KMS-11 (cell line): ENCODE results near the gene LSS.
"Not testable (repeated sequence)": the region's sequence is repeated elsewhere in the genome, so short reads cannot be mapped to it uniquely, and the experiment has no call there.

Experiments used
- H2AFZ ChIP-seq: fragments of 200-600 bp; sonication (generic); 2 replicates; pipeline ENCODE4 v1.6.1; 2016; ENCODE audit warnings: antibody characterized with exemption, mixed run types, low read depth
- H3K27ac ChIP-seq: fragments of 200-600 bp; sonication (generic); 2 replicates; pipeline ENCODE4 v1.6.1; 2016; ENCODE audit warnings: mild to moderate bottlenecking, mixed run types
- H3K27me3 ChIP-seq: fragments of 200-600 bp; sonication (generic); 2 replicates; pipeline ENCODE4 v1.6.1; 2017; ENCODE audit warnings: mild to moderate bottlenecking, low read depth, mixed run types, moderate library complexity; ENCODE audit not compliant: insufficient read depth
- H3K36me3 ChIP-seq: fragments of 200-600 bp; sonication (generic); 2 replicates; pipeline ENCODE4 v1.6.1; 2017; ENCODE audit warnings: mild to moderate bottlenecking, mixed run types; ENCODE audit not compliant: insufficient read depth
- H3K4me1 ChIP-seq: fragments of 200-600 bp; sonication (generic); 2 replicates; pipeline ENCODE4 v1.6.1; 2016; ENCODE audit warnings: mild to moderate bottlenecking, low read depth, mixed run types; ENCODE audit not compliant: poor library complexity, severe bottlenecking
- H3K4me2 ChIP-seq: fragments of 200-600 bp; sonication (generic); 2 replicates; pipeline ENCODE4 v1.7.0; 2016; ENCODE audit warnings: mild to moderate bottlenecking, mixed run types
- H3K4me3 ChIP-seq: fragments of 200-600 bp; sonication (generic); IDR thresholded peaks from 2 replicates; pipeline ENCODE4 v1.6.1; 2017; ENCODE audit warnings: low read depth, low read length, mixed read lengths; ENCODE audit not compliant: insufficient read depth
- H3K79me2 ChIP-seq: fragments of 200-600 bp; sonication (generic); 2 replicates; pipeline ENCODE4 v1.6.1; 2016; ENCODE audit warnings: low read depth, mixed run types; ENCODE audit not compliant: insufficient read depth
- H3K9ac ChIP-seq: fragments of 200-600 bp; sonication (generic); 2 replicates; pipeline ENCODE4 v1.6.1; 2016; ENCODE audit warnings: mild to moderate bottlenecking, mixed run types
- H4K20me1 ChIP-seq: fragments of 200-600 bp; sonication (generic); 2 replicates; pipeline ENCODE4 v1.6.1; 2016; ENCODE audit warnings: mild to moderate bottlenecking, mixed run types; ENCODE audit not compliant: insufficient read depth
- CTCF ChIP-seq: fragments of 200-600 bp; sonication (generic); conservative IDR thresholded peaks from 2 replicates; pipeline ENCODE4 v1.6.1; 2017; ENCODE audit warnings: low read depth, mild to moderate bottlenecking, antibody characterized with exemption, low read length, moderate library complexity, mixed read lengths

LSS gene

GRCh38 chr21:46144464-46145070, 84.0 kb downstream of the LSS start:
- Histone ChIP-seq H4K20me1 (no peaks in the 10 kb centered on the region), H2AFZ (no peak overlapping the region), H3K4me2 (no peak overlapping the region), H3K36me3 (no peaks in the 10 kb centered on the region), H3K27me3 (peaks cover 22% of the 10 kb centered on the region), H3K4me1 (peaks cover 3% of the 10 kb centered on the region), H3K27ac (no peak overlapping the region), H3K79me2 (no peaks in the 10 kb centered on the region), H3K9ac (no peak overlapping the region), H3K4me3 (no peak overlapping the region)
- TF ChIP-seq CTCF, result no peak

DNA sequence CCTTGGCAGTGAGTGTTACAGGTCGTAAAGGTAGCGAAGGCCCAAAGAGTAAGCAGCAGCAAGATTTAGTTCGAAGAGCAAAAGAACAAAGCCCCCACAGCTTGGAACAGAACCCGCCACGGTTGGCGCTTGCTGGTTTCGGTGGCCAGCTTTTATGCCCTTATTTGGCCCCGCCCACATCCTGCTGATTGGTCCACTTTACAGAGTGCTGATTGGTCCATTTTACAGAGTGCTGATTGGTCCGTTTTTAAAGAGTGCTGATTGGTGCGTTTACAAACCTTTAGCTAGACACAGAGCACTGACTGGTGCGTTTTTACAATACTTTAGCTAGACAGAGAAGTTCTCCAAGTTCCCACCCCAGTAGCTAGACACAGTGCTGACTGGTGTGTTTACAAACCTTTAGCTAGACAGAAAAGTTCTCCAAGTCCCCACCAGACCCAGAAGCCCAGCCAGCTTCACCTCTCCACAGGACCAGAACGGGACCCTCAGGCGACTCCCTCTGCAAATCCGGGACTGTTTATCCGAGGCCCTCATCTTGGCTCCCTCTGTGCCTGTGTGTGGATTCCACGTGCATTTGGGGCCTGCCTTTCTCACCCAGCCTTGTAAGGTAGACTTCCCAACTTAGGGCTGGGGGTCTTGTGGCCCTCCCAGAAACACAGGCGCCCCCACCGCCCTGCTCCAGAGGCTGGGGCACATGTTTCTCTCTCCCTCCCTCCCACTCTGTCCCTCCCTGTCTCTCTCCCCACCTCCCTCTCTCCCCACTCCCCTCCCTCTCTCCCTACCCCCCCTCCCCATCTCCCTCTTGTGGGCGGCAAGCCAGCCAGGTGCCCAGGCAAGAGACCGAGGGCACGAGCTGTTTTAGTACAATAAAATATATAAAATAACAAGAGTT, 85.7 kb downstream of the LSS start:
- Histone ChIP-seq H3K27ac (no peak overlapping the region), H3K36me3 (no peaks in the 10 kb centered on the region), H3K4me1 (peaks cover 3% of the 10 kb centered on the region), H3K79me2 (no peaks in the 10 kb centered on the region), H3K4me2 (no peak overlapping the region), H3K4me3 (no peak overlapping the region), H3K9ac (no peak overlapping the region), H3K27me3 (peaks cover 40% of the 10 kb centered on the region), H2AFZ (no peak overlapping the region), H4K20me1 (no peaks in the 10 kb centered on the region)
- no peak for TF ChIP-seq CTCF

GRCh38 chr21:46141767-46142581, 86.6 kb downstream of the LSS start:
- no peaks in the 10 kb centered on the region for H3K79me2 ChIP-seq
- TF ChIP-seq CTCF, result no peak
- no peak overlapping the region for H3K9ac ChIP-seq
- H3K4me2 ChIP-seq, result no peak overlapping the region
- peaks cover 48% of the 10 kb centered on the region for H3K27me3 ChIP-seq
- H4K20me1 ChIP-seq, result no peaks in the 10 kb centered on the region
- H3K4me1 ChIP-seq, result peaks cover 3% of the 10 kb centered on the region
- H3K36me3 ChIP-seq, result no peaks in the 10 kb centered on the region
- H3K4me3 ChIP-seq, result no peak overlapping the region
- H3K27ac ChIP-seq, result no peak overlapping the region
- no peak overlapping the region for H2AFZ ChIP-seq

DNA sequence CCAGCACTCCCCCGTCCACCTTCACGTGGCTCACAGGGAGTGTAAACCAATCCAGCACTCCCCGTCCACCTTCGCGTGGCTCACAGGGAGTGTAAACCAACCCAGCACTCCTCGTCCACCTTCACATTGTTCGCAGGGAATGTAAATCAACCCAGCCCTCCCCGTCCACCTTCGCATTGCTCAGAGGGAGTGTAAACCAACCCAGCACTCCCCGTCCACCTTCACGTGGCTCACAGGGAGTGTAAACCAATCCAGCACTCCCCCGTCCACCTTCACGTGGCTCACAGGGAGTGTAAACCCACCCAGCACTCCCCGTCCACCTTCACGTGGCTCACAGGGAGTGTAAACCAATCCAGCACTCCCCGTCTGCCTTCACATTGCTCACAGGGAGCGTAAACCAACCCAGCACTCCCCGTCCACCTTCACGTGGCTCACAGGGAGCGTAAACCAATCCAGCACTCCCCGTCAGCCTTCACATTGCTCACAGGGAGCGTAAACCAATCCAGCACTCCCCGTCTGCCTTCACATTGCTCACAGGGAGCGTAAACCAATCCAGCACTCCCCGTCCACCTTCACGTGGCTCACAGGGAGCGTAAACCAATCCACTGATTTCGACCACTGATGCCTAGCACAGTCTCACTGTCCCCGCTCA, 88.1 kb downstream of the LSS start:
- not testable (repeated sequence) for H3K4me3 ChIP-seq, H3K27ac ChIP-seq, H3K9ac ChIP-seq, H3K36me3 ChIP-seq, H3K79me2 ChIP-seq, H3K4me1 ChIP-seq, H4K20me1 ChIP-seq, H3K4me2 ChIP-seq, H2AFZ ChIP-seq
- H3K27me3 ChIP-seq, result peaks cover 54% of the 10 kb centered on the region
